Endothelial cell of umbilical vein (primary cell): Measurements from ENCODE around the gene FAM25C. TPM values are rescaled to one million over a fixed set of nuclear protein-coding genes. Genes with fewer than 3 reads are reported as not detected.
"Not testable (repeated sequence)": the region's sequence is repeated elsewhere in the genome, so short reads cannot be mapped to it uniquely, and the experiment has no call there.

Source experiments
- Bru-seq: library from RNA; stranded (reverse); fragments of 400-500 nt; gene quantifications from one replicate; lab custom pipeline; 2021; lab: Mats Ljungman, UMichigan
- BruChase-seq, 2 experiments: library from RNA; stranded (reverse); fragments of 400-500 nt; gene quantifications; one replicate each; lab custom pipeline; 2021; lab: Mats Ljungman, UMichigan
- BruUV-seq: library from RNA; stranded (reverse); fragments of 400-500 nt; replicated peaks from 2 replicates; lab custom pipeline; 2021; lab: Mats Ljungman, UMichigan
- CTCF ChIA-PET: fragments of 300-600, 350-600 bp; sonication (Branson Sonifier 250); formaldehyde crosslinking; loops from one replicate; lab custom pipeline; 2021; ENCODE audit warnings: antibody characterized with exemption, inconsistent platforms; lab: Charles Lee
- POLR2A ChIA-PET: fragments of 300-600, 350-600 bp; sonication (Branson Sonifier 250); formaldehyde crosslinking; loops from one replicate; lab custom pipeline; 2021; ENCODE audit warnings: antibody characterized with exemption, inconsistent platforms; lab: Charles Lee
- DNase-seq: peaks from one replicate; pipeline ENCODE4 v3.0.0-alpha.2; 2011; ENCODE audit warnings: low read depth, low spot score
- FAIRE-seq: peaks from 2 replicates; lab custom pipeline; 2011; peaks lifted over from hg19 to GRCh38; lab: Jason Lieb, UNC
- H2AFZ ChIP-seq: 2 replicates; pipeline ENCODE4 v1.6.0; 2012; ENCODE audit warnings: low read depth, low read length, control low read depth, inconsistent platforms
- H3K27ac ChIP-seq: 2 replicates; pipeline ENCODE4 v1.5.1; 2011; ENCODE audit warnings: low read depth, mild to moderate bottlenecking, control low read depth, low read length, moderate library complexity; ENCODE audit not compliant: insufficient read depth
- H3K27me3 ChIP-seq, 2 experiments: 2 replicates each; pipeline versions ENCODE4 v1.6.0 to v1.6.1; 2011; ENCODE audit warnings: low read length in 2 of 2, mixed read lengths in 1 of 2; ENCODE audit not compliant: control insufficient read depth in 2 of 2, insufficient read depth in 2 of 2
- H3K36me3 ChIP-seq, 2 experiments: 2 replicates in 1 of 2; 3 replicates in 1 of 2; pipeline ENCODE4 v1.5.1; 2011; ENCODE audit warnings: low read length in 2 of 2, mild to moderate bottlenecking in 1 of 2, moderate library complexity in 1 of 2; ENCODE audit not compliant: control insufficient read depth in 2 of 2, insufficient read depth in 2 of 2; ENCODE audit errors: extremely low read depth in 1 of 2
- H3K4me1 ChIP-seq: 3 replicates; pipeline ENCODE4 v1.5.1; 2011; ENCODE audit warnings: mild to moderate bottlenecking, low read length; ENCODE audit not compliant: control insufficient read depth, insufficient read depth; ENCODE audit errors: extremely low read depth
- H3K4me2 ChIP-seq: 2 replicates; pipeline ENCODE4 v1.6.1; 2011; ENCODE audit warnings: low read length, control low read depth, mixed read lengths; ENCODE audit not compliant: insufficient read depth
- H3K4me3 ChIP-seq, 3 experiments: fragments of 200-600 bp in 1 of 3; sonication (generic), shearing (Covaris generic) in 1 of 3; replicated peaks in 1 of 3; 2 replicates each; pipeline ENCODE4 v1.5.1; 2011 to 2016; ENCODE audit warnings: control low read depth in 3 of 3, low read length in 3 of 3, mild to moderate bottlenecking in 2 of 3, inconsistent platforms in 1 of 3, low read depth in 1 of 3, moderate library complexity in 1 of 3; ENCODE audit not compliant: insufficient read depth in 1 of 3
- H3K79me2 ChIP-seq: 2 replicates; pipeline ENCODE4 v1.6.0; 2012; ENCODE audit warnings: low read length, inconsistent platforms; ENCODE audit not compliant: control insufficient read depth, insufficient read depth
- H3K9ac ChIP-seq: replicated peaks from 2 replicates; pipeline ENCODE3; 2011; ENCODE audit warnings: low read length, control low read depth; ENCODE audit not compliant: insufficient read depth; ENCODE audit errors: extremely low read depth
- H3K9me1 ChIP-seq: replicated peaks from 3 replicates; pipeline ENCODE4 v1.6.0; 2011; ENCODE audit warnings: mild to moderate bottlenecking, low read length; ENCODE audit not compliant: control insufficient read depth, insufficient read depth; ENCODE audit errors: extremely low read depth
- H3K9me3 ChIP-seq: replicated peaks from 2 replicates; pipeline ENCODE4 v1.5.1; 2012; ENCODE audit warnings: low read length, inconsistent platforms; ENCODE audit not compliant: control insufficient read depth, insufficient read depth
- H4K20me1 ChIP-seq: replicated peaks from 2 replicates; pipeline ENCODE3; 2011; ENCODE audit warnings: mild to moderate bottlenecking, low read length; ENCODE audit not compliant: control insufficient read depth, insufficient read depth; ENCODE audit errors: extremely low read depth
- dilution Hi-C: fragments of 300-500 bp; cut with MboI; formaldehyde crosslinking; loops from one replicate; pipeline ENCODE4 v1.15.0; 2019; ENCODE audit warnings: low sequenced_read_pairs; ENCODE audit not compliant: extremely low pct_ligation_motif_present
- intact Hi-C: fragments of 100-400 bp; cut with micrococcal nuclease; formaldehyde crosslinking; loops from one replicate; pipeline ENCODE4 v1.10.0; 2022
- long read RNA-seq: library from polyadenylated mRNA; stranded (forward); transcript quantifications from one replicate; pipeline ENCODE4 v2.0.0, GENCODE V29; 2021
- polyA minus RNA-seq, 3 experiments: library from RNA; depleted of rRNA, polyadenylated mRNA; stranded (reverse); fragments of >200 nt; gene quantifications; 1 replicate in 1 of 3; 2 replicates in 2 of 3; pipeline ENCODE4 v1.2.3, GENCODE V29; 2011
- polyA plus RNA-seq, 4 experiments: library from polyadenylated mRNA; depleted of rRNA in 3 of 4; stranded (reverse) in 3 of 4; unstranded in 1 of 4; fragments of >200 nt; gene quantifications; 2 replicates each; pipeline versions ENCODE4 v1.2.1 to v1.2.3, GENCODE V29; 2011 to 2012; ENCODE audit warnings: missing spikeins in 1 of 4
- total RNA-seq: library from RNA; stranded (reverse); gene quantifications from 2 replicates; pipeline ENCODE4 v1.2.3, GENCODE V29; 2021

FAM25C gene
- total RNA-seq (not detected in 2 replicates), polyA plus RNA-seq (not detected in 2 replicates), polyA minus RNA-seq (not detected in 2 replicates), Bru-seq, nascent RNA (not detected), BruChase-seq, experiment 1, labeled RNA remaining after a 6-hour chase (not detected), BruChase-seq, experiment 2, labeled RNA remaining after a 2-hour chase (not detected)
- not detected in 2 replicates for polyA plus RNA-seq (2011; cell fraction: cytosol; rRNA removed)
- not detected in 2 replicates for polyA plus RNA-seq (2011; cell fraction: nucleus; rRNA removed)
- polyA plus RNA-seq (2012): not detected in 2 replicates
- not detected for polyA minus RNA-seq (2011; cell fraction: cytosol; rRNA and poly(A)+ RNA removed)
- polyA minus RNA-seq (2011; cell fraction: nucleus; rRNA and poly(A)+ RNA removed): not detected in 2 replicates
- long read RNA-seq: 0 reads

- FAIRE-seq, H3K27ac ChIP-seq, H3K9me3 ChIP-seq, H4K20me1 ChIP-seq, H3K27me3 ChIP-seq, DNase-seq, CTCF ChIA-PET, H3K9ac ChIP-seq, H3K9me1 ChIP-seq, H3K4me2 ChIP-seq, H3K79me2 ChIP-seq, BruUV-seq, H3K36me3 ChIP-seq, POLR2A ChIA-PET, H3K4me3 ChIP-seq, H3K4me1 ChIP-seq, H2AFZ ChIP-seq, intact Hi-C loops, dilution Hi-C loops: not testable (repeated sequence)
Measured at GRCh38 chr10:47999691-48000090, at the start of gene FAM25C. TSS of gene FAM25C (minus strand) at chr10:47999791. CDS start at chr10:47999765, 26 bp downstream.

- DNase-seq, CTCF ChIA-PET, H3K27me3 ChIP-seq, H3K4me1 ChIP-seq, FAIRE-seq, H3K27ac ChIP-seq, H3K9me3 ChIP-seq, dilution Hi-C loops, BruUV-seq, H3K4me2 ChIP-seq, H3K4me3 ChIP-seq, H4K20me1 ChIP-seq, H3K36me3 ChIP-seq, H3K9me1 ChIP-seq, POLR2A ChIA-PET, intact Hi-C loops, H2AFZ ChIP-seq, H3K9ac ChIP-seq, H3K79me2 ChIP-seq: not testable (repeated sequence)
Measured at GRCh38 chr10:48044557-48044956, 45.0 kb upstream of the FAM25C start.

- BruUV-seq, H3K4me3 ChIP-seq: not testable (repeated sequence)
Measured at GRCh38 chr10:48031390-48031789, 31.8 kb upstream of the FAM25C start.

GRCh38 chr10:48002306-48002705 is 2.7 kb upstream of the FAM25C start:
- H3K4me1 ChIP-seq, H3K9me1 ChIP-seq, POLR2A ChIA-PET, DNase-seq, H3K27me3 ChIP-seq, H3K27ac ChIP-seq, FAIRE-seq, BruUV-seq, intact Hi-C loops, H3K9me3 ChIP-seq, H2AFZ ChIP-seq, H3K9ac ChIP-seq, H3K36me3 ChIP-seq, CTCF ChIA-PET, H4K20me1 ChIP-seq, dilution Hi-C loops, H3K4me3 ChIP-seq, H3K79me2 ChIP-seq, H3K4me2 ChIP-seq: not testable (repeated sequence)

More at GRCh38 chr10:48031390-48031789, 31.8 kb upstream of the FAM25C start:
- dilution Hi-C loops, FAIRE-seq, POLR2A ChIA-PET, H3K27ac ChIP-seq, H4K20me1 ChIP-seq, H3K9ac ChIP-seq, H3K27me3 ChIP-seq, intact Hi-C loops, H3K4me2 ChIP-seq, DNase-seq, H3K36me3 ChIP-seq, H3K9me1 ChIP-seq, CTCF ChIA-PET, H3K4me1 ChIP-seq, H3K79me2 ChIP-seq, H2AFZ ChIP-seq, H3K9me3 ChIP-seq: not testable (repeated sequence)
